ENCODE data around the gene PPM1J. TPM values are rescaled to one million over a fixed set of nuclear protein-coding genes. Genes with fewer than 3 reads are reported as not detected.

Gene PPM1J
- total and polyA plus RNA-seq, 9 of the 15 experiments (the other 6 are each of a cell fraction or from before 2014, with no cell fraction given) = 0.25 to 10.5 (median 4.2) TPM

- TF ChIP-seq MBD1 (CRISPR knock-in tag; IDR thresholded peaks at IDR 0.05) = no peak
- TF ChIP-seq ZNF77 (CRISPR knock-in tag; IDR thresholded peaks at IDR 0.05) = no peak
- peak; percentile 4; the same call in 1 of the 2 replicates for TF ChIP-seq TCF3 (CRISPR knock-in tag; IDR thresholded peaks at IDR 0.05)
- TF ChIP-seq KLF16 (IDR thresholded peaks at IDR 0.05) = peak; percentile 12; the same call in 1 of the 2 replicates
- TF ChIP-seq ZNF395 (CRISPR knock-in tag; IDR thresholded peaks at IDR 0.05) = 0 out of 2 replicates have a peak, but pooled peaks have one; percentile 29
- no peak for TF ChIP-seq CBX3 (IDR thresholded peaks at IDR 0.05; ENCODE audit: borderline replicate concordance in 1 of 2, low read length in 2 of 2)
- no peak for TF ChIP-seq JUN (IDR thresholded peaks at IDR 0.05; ENCODE audit: borderline replicate concordance, low read depth, low read length)
- no peak for TF ChIP-seq JUN (CRISPR knock-in tag; IDR thresholded peaks at IDR 0.05; ENCODE audit: borderline replicate concordance)
- no peak; the same call in 1 of the 2 replicates for TF ChIP-seq KLF1 (tag; IDR thresholded peaks at IDR 0.05)
- TF ChIP-seq, protein P1, sequence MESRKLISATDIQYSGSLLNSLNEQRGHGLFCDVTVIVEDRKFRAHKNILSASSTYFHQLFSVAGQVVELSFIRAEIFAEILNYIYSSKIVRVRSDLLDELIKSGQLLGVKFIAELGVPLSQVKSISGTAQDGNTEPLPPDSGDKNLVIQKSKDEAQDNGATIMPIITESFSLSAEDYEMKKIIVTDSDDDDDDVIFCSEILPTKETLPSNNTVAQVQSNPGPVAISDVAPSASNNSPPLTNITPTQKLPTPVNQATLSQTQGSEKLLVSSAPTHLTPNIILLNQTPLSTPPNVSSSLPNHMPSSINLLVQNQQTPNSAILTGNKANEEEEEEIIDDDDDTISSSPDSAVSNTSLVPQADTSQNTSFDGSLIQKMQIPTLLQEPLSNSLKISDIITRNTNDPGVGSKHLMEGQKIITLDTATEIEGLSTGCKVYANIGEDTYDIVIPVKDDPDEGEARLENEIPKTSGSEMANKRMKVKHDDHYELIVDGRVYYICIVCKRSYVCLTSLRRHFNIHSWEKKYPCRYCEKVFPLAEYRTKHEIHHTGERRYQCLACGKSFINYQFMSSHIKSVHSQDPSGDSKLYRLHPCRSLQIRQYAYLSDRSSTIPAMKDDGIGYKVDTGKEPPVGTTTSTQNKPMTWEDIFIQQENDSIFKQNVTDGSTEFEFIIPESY (CRISPR knock-in tag; IDR thresholded peaks at IDR 0.05) = 0 out of 2 replicates have a peak, but pooled peaks have one; percentile 59
- TF ChIP-seq SRF (CRISPR knock-in tag; IDR thresholded peaks at IDR 0.05) = peak in 1 of 2 experiments; percentile 51; a peak in 2 of 4 replicates
- no peak for TF ChIP-seq ZNF311 (CRISPR knock-in tag; IDR thresholded peaks at IDR 0.05)
- 0 out of 2 replicates have a peak, but pooled peaks have one; percentile 21 for TF ChIP-seq ZHX1 (conservative IDR thresholded peaks at IDR 0.05; ENCODE audit: low read length)
- peak; percentile 92 to 96 for TF ChIP-seq MAZ (CRISPR knock-in tag; conservative IDR thresholded peaks at IDR 0.05 in 1 of 2, IDR thresholded peaks at IDR 0.05 in 1 of 2)
- TF ChIP-seq, protein P2, sequence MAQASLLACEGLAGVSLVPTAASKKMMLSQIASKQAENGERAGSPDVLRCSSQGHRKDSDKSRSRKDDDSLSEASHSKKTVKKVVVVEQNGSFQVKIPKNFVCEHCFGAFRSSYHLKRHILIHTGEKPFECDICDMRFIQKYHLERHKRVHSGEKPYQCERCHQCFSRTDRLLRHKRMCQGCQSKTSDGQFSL (CRISPR knock-in tag; IDR thresholded peaks at IDR 0.05) = 0 out of 2 replicates have a peak, but pooled peaks have one; percentile 46
- TF ChIP-seq, protein P2 (tag; IDR thresholded peaks at IDR 0.05) = 0 out of 4 replicates have a peak, but pooled peaks of 1 of the 2 experiments have one; percentile 16
- 0 out of 2 replicates have a peak, but pooled peaks have one; percentile 5 for TF ChIP-seq MECOM (CRISPR knock-in tag; IDR thresholded peaks at IDR 0.05)
Measured at GRCh38 chr1:112707221-112708001, 7.7 kb downstream of the PPM1J start (continued).
